ENCODE measurements around the gene DEAF1.
A peak's percentile ranks its signal among the peaks of the same experiment; 100 is the strongest.
"Not testable (repeated sequence)": the region's sequence is repeated elsewhere in the genome, so short reads cannot be mapped to it uniquely, and the experiment has no call there.

Gene DEAF1

DNA sequence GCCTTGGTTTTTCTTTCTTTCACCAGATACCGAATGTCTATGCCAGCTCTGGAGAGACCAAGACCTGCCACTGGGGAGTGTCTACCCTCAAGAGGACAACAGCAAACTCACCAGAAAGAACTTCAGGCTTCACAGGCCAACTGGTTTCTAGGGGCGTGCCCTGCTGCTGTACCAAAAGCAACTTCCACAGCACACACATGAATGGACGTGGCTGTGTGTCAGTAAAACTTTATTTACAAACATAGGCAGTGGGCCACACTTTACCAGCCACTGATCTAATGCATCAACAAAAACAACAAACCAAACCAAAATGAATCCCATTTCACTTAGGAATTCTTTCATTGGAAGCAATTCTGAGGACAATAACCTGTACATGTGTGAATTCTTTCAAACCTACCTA, 16.7 kb downstream of the DEAF1 start:
- DNase-seq (ENCODE audit: low spot score): no peak

DNA sequence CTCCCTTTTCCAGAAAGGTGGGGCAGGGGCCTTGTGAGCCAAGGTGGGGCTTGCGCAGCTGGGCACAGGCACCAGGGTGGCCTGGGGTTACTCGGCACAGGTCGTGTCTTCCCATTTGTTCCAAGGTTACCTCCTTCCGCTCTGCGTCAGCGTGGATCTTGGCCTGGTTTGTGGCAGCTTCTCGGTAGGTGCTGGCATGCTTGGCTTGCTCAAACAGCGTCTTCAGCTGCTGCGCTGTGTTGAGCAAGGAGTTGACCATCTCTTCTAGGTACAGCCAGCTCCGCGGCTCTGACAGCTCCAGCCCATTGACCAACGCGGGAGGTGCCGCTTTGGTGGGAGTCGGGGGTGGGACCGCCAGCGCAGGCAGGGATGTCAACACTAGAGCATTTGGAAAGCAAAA, 20.6 kb downstream of the DEAF1 start:
- DNase-seq (ENCODE audit: low spot score): no peak

DNA sequence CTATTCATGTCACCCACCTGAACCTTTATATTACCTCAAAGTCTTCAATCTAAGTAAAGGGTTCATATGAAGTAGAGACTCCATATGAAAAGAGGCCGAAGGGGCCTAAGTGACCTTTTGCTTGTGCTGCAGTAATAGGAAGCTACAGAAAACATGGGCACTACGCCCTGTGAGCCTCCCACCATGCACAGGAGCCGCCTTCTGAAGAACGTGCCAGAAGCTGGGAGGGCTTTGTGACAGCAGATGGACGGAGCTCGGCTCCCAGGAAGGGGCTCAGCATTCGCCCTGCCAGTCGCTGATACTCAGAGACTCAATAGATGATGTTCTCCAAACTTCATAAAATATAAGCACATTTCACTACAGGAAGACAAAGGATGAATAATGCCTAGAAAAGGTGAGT, 21.2 kb downstream of the DEAF1 start:
- DNase-seq (ENCODE audit: low spot score): no peak

DNA sequence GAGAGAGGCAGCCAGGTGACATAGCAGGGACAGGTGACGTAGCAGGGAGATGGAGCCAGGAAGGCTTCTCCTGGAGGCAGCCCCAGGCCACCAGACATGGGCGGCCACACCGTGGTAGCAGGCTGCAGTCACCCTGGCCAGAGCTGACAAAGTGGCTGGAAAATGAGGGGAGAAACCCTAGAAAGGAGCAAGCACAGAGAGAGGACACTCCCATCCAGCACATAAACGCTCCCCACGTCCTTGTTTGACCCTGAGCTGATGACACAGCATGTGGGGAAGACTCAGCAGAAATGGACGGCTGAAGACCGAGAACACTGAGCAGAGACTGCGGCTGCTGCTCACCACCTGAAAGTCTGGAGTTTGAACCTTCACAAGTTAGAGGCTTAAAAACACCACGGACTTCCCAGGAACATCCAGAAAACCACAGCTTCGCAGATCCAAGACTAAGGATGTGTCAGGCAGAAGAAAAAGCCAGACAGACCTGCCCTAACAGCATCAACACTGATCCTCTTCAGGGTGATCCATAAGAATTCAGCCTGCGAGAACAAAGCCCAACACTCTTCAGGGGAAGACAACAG, 29.2 kb downstream of the DEAF1 start:
- DNase-seq (ENCODE audit: low spot score): no peak

DNA sequence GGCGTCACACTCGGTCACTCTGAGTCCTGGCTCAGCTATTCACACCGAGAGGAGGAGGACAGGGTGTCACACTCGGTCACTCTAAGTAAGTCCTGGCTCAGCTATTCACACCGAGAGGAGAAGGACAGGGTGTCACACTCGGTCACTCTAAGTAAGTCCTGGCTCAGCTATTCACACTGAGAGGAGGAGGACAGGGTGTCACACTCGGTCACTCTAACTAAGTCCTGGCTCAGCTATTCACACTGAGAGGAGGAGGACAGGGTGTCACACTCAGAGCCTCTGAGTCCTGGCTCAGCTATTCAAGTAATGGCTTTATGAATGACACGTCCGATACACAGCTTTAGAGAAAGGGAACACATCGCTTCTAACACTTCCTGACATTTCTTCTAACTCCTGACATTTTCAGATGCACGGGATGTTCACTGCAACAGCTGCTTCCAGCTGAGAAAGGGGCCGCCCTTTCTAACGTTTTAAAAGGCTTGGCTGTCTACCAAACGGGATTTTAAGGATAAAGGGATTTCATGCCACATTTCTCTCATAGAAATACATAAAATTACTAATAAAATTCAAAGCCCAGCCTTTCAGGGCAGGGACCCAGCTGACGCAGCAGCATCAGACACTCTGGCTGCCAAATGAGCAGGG, 29.8 kb downstream of the DEAF1 start:
- DNase-seq (ENCODE audit: low spot score): no peak

DNA sequence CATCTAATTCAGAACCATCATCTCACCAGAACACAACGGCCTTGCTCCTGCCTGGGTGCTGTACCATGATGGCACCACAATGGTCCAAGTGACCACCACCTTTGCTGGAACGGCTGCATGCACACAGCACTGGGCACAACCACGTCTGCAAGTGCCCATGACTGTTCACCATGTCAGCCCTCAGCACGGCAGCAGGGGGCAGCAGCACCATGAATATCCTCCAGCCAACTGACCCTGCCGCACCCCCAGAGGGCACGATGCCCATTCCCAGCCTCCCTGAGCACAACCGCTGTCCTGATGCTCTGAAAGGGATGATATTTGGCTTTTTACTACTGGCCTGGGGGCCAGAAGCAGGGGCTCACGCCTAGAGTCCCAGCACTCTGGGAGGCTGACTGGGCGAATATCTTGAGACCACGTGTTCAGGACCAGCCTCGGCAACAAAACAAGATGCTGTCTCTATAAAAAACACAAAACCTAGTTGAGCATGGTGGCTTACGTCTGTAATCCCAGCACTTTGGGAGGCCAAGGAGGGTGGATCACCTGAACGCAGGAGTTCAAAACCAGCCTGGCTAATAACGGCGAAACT, 32.2 kb downstream of the DEAF1 start:
- DNase-seq (ENCODE audit: low spot score): peak; percentile 21

DNA sequence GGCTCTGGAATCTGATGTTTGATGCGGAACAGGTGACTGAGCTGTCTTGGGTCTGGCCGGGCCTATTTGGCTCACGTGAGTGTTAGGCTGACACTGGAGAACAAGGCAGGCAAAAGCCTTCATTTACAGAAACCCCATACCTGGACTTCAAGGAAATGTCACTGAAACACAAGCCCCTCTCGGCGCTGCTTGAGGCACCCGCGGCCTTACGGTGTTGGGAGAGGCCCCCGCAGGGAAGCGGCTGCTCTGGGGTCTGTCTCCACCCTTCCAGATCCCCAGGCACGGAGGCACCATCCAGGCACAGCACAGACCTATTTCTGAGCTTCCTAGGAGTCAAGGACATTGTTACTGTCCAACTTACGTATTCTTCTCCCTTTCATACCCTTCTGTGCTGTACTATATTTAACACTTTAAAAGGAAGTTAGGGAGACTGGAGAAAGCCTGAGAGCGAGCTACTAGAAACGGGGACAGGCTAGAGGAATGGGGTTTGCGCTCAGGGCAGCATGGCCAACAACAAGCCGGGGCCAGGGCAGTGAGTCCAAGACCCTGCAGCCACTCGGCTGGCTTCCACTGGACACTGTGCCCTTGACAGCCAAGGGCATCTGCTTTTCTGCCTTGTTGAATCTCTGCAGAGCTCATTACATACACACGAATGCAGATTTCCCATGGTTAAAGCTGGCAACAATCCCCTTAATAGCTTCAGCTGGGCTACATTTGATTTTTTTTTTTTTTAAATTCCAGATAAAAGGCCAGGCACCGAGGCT, 34.2 kb downstream of the DEAF1 start:
- no peak for DNase-seq (ENCODE audit: low spot score)

DNA sequence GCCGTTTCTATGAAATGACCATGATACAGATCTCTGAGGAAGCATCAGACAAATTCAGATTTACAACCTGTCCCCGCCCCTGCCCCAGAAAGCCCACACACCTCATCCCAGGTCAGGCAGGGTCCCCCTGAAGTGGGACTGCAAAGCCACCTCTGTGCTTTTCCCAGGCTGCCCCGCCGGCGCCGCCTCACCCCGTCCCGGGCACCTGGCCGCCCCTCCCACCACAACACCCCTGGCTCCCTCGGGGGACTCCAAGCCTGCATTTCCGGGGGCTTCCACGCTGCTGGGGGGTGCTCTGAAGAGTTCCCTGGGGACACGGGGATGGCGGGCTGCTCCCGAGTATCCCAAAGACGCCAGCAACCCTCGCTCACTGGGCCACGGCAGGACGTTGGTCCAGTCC, 34.7 kb downstream of the DEAF1 start:
- DNase-seq (ENCODE audit: low spot score): no peak

DNA sequence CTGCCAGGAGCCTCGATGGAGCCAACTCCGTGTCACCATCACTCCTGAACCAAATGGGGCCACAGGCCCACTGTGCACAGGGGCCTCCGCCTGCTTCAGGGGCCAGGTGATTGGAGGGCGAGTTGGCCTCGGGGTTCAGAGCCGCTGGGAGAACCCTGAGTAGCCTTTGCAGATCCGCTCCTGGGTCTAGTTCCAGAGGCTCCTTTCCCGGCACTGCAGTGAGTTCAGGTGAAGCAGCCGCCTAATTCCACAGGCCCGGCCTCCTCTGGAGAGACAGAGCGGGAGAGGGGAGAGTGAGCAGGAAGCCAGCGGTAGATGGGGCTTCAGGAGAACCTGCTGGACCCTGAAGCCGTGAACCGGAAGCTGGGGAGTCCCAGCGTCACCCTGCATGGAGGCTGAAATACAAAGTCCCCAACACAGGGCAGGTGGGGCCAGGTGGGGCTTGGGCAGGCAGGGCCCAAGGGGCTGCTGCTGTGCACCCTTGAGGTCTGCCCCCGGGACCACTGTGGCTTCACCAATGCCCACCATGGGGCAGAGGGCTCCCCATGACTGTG, 35.4 kb downstream of the DEAF1 start:
- DNase-seq (ENCODE audit: low spot score): no peak

DNA sequence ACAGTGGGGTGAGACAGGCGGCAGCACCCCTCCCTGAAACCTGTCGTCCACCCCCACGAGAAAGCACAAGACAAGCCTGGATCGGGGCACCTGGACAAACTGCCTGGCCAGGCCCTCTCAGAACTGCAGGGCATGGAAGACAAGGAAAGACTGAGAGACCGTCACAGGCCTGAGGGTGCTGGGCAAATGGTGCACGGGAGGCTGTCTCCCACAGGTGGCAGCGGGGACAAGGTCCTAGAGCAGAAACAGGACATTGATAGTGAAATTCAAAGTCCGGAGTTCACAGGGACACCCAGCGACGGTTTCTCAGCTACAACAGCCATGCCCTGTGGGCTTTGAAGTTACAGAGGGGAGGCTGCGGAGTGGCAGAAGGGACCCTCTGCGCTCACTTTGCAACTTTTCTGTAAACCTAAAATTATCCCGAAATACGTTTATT, 37.3 kb downstream of the DEAF1 start:
- no peak for DNase-seq (ENCODE audit: low spot score)

DNA sequence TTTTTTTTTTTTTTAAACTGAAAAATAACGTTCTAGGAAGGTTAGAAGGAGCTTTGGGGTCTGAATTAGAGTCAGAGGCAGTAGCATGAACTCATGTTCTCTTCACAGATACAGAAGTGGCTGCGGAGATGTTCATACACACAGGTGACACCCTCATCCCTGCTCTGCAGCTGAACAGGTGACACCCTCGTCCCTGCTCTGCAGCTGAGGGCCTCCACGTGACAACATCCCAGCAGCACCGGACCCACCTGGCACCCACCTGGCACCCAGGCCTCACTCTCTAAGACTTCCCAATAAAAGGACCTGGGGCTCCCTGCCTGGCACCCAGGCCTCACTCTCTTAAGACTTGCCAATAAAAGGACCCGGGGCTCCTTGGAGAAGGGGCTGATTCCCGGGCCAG, 38.2 kb downstream of the DEAF1 start:
- no peak for DNase-seq (ENCODE audit: low spot score)

DNA sequence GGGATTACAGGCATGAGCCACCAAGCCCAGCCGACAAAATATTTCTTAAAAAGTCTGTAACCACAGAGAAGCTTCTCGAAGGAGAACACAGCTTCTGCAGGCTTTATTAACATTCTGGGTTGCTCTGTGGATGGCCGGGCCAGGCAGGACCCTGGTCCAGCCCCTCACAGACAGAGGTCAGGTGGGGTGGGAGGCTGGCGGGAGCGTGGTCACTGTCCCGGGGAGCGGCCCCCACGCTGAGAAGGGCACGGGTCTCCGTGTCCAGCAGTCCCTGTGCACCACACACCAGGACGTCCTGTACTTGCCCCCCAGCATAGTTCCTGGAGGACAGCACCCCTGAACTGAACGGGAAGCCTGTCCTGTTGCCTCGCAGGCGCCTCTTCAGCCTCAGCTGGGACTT, 38.6 kb downstream of the DEAF1 start:
- DNase-seq (ENCODE audit: low spot score): no peak

DNA sequence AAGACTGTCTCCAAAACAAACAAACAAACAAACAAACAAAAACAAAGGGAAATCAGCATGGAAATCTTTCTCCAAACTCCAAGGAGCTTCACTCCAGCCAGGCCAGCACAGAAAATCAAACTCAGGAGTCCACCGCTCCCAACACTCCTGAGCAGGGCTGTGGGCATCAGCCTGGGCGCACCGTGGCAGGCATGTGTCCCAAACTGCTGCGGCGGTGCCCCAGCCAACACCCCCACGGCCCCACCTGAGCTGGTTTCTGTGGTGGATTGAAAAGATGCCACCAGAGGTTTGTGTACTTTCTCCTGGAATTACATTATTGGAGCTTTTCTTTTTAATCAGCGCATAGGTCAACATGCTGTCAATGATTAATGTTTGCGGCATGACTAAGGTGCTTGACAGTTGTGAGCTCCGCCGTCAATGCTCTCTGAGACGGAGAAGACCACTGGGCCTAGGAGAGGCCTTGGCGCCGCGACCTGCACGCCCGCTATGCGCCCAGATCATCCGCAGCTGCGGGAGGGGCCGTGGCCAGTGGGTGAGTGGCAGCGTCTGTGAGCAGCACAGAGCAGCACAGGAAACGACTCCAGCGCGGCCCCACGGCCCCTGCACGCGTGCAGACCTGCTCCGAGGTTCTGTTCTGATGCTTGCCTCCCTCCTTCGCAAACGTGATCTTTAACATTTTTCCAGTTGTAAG, 39.8 kb downstream of the DEAF1 start:
- DNase-seq (ENCODE audit: low spot score): no peak

DNA sequence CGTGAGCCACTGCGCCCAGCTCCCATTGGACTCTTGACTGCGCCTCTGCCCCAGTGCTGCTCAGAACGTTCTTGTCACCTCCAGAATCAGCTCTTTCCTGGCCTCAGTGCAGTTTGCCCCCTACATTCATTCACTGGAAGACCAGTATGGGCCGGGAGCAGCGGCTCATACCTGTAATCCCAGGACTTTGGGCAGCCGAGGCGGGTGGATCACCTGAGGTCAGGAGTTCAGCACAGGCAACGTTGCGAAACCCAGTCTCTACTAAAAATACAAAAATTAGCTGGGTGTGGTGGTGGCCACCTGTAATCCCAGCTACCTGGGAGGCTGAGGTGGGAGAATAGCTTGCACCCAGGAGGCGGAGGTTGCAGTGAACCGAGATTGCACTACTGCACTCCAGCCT, 40.6 kb downstream of the DEAF1 start:
- not testable (repeated sequence) for DNase-seq (ENCODE audit: low spot score)

DNA sequence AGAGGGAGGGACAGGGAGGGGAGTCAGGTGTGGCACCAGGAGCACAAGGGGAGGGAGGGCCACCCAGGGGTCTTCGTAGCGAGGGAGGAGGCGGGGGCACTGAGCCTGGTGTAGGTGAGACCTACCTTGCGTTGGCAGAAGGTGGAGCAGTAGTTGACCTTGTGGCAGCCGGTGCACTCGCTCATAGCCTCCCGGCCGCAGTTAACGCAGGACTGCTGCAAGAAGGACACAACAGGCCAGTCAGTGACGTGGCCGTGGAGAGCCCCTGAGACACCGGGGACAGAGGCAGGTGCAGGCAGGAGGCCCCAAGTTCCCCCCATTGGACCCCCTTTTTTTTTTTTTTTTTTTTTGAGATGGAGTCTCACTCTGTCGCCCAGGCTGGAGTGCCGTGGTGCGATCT, 41.2 kb downstream of the DEAF1 start:
- no peak for DNase-seq (ENCODE audit: low spot score)

DNA sequence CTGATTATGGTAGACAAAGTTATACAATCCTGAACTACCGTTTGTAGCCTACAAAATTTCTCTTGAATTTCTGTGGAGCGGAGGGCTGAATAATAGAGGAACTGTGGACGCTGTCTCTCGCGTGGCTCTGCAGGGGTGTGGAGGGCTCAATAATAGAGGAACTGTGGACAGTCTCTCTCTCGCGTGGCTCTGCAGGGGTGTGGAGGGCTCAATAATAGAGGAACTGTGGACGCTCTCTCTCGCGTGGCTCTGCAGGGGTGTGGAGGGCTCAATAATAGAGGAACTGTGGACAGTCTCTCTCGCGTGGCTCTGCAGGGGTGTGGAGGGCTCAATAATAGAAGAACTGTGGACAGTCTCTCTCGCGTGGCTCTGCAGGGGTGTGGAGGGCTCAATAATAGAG, 41.9 kb downstream of the DEAF1 start:
- not testable (repeated sequence) for DNase-seq (ENCODE audit: low spot score)

DNA sequence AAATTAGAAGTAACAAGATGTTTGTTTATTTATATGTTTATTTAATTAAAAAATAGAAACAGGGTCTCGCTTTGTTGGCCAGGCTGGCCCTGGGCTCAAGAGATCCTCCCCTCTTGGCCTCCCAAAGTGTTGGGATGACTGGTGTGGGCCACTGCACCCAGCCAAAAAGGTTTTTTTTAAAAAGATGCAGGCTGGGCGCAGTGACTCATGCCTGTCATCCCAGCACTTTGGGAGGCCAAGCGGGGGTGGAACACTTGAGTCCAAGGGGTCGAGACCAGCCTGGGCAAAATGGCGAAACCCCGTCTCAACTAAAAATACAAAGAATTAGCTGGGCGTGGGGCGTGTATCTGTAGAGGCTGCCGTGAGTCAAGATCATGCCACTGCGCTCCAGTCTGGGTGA, 44.5 kb downstream of the DEAF1 start:
- no peak for DNase-seq (ENCODE audit: low spot score)

DNA sequence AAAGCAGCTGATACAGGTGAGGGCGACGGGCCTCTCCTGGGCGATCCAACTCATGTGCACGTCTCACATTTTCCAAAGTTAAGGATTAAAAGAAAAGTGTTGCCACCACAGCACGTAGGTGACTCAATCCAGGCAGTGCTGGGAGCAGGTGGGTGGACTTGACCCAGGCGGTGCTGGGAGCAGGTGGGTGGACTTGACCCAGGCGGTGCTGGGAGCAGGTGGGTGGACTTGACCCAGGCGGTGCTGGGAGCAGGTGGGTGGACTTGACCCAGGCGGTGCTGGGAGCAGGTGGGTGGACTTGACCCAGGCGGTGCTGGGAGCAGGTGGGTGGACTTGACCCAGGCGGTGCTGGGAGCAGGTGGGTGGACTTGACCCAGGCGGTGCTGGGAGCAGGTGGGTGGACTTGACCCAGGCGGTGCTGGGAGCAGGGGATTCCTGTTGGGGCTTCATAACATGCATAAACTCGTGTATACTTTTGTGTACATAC, 47.3 kb downstream of the DEAF1 start:
- DNase-seq (ENCODE audit: low spot score): not testable (repeated sequence)

DNA sequence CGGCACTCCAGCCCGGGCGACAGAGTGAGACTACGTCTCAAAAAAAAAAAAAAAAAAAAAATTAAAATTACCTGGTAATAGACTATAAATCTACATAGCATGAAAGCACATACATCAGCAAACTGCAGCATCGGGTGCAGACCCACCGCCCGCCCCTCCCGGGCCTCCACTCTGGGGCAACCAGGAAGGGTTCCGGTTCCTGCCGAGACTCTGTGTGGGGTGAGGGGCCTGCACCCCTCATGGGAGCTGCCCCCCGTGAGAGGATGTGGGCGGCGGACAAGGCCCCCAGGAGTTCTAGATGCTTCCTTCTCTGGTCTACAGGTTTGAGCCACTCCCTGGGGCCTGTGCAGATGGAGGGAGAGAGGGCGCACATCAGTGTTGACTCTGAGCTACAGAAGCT, 48.8 kb downstream of the DEAF1 start:
- DNase-seq (ENCODE audit: low spot score): no peak

DNA sequence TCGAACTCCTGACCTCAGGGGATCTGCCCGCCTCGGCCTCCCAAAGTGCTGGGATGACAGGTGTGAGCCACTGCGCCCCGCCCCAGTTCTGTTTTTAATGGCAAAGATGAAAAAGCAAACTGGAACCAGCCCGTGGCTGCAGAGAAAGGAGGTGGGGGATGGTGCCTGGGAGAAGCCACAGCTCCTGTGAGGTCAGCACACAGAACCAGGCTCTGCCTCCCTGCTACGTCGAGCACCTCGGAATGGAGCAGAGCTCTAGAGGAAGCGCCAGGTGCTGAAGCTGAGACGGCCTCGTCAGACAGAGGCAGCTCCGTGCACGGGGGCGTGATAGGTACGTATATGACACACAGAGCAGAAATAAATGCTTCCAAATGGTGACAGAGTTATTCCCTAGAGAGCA, 49.5 kb downstream of the DEAF1 start:
- no peak for DNase-seq (ENCODE audit: low spot score)

DNA sequence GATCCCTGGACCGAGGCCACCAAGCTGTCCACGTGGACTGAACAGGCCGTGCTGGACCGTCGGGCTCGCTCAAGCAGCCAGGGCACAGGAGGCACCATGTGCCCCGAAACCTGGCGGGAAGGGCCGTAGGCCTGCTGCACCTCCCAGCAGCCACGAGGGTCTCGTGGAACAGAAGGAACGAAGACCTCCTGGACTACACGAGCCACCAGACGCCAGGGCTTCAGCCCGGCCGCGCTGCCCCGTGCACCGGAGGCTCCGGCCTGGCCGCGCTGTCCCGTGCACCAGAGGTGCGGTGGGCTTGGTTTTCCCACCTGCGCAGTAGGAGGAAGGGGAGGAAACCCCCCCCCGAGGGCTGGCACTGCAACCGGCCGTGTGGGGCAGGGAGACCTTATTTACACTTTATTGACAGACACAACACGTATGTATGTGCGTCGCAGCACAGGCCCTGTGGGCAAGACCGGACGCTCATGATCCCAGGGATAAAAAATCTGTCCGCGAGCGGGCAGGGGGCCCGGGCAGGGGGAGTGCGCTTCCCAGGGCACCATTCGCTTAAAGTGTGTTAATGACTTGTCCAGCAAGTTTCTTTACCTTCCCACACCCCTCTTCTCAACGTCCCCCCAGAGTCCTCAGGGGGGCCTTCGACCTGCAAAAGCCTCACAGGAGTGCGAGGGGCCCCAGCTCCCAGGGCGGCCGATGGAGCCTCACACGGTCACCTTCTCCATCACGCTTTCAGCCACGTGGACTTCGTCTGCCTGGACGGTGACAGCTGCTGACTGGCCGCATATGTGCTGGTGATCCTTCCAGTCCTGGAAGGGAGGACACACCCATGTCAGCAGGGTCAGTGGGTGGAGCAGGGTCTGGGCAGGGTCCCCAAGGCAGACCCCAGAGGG, 50.9 kb downstream of the DEAF1 start:
- DNase-seq (ENCODE audit: low spot score): no peak

All from CD4-positive, alpha-beta T cell treated with Interleukin-6 at 100 ng/mL for 8 hours (primary cell).